NCI-H2107 treated with DMSO at 0.1 percent for 48 hours (cell line): Measurements from ENCODE around the gene MYH10.
"Not testable (repeated sequence)": the region's sequence is repeated elsewhere in the genome, so short reads cannot be mapped to it uniquely, and the experiment has no call there.

Experiments used
- DNase-seq: peaks from one replicate; lab custom pipeline; 2025; ENCODE audit not compliant: unreplicated experiment; lab: John Stamatoyannopoulos, UW

Gene MYH10

DNA sequence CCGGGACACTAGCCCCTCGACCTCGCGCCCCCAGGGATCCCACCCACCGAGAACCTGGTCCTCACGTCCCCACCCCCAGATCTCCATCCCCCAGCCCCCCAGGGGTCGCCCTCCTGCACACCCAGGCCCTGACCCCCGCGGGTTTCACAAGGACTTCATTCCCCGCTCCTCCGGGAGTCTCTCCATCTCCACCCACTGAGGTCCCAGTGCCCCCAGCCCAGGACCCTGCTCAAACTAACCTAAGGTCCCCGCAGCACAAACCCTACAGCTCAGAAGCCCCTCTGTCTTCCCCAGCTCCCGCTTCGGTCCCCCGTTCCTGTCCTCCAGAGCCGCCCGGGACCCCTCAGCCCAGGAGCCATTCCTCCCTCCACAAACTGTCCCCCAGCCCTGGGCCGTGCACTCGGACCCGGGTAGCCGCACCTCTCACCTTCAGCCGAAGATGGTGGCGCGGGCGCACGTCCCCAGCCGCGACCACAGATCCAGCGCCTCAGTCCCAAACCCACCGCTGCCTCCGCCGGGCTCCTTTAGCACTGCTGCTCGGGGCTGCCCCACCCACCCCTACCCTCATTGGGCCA is at the start of gene MYH10:
MYH10 (minus strand) TSS at position 499 of the 575 bp plus-strand sequence. CDS start 7,479 bp downstream, outside the sequence.
- DNase-seq, result no peak

DNA sequence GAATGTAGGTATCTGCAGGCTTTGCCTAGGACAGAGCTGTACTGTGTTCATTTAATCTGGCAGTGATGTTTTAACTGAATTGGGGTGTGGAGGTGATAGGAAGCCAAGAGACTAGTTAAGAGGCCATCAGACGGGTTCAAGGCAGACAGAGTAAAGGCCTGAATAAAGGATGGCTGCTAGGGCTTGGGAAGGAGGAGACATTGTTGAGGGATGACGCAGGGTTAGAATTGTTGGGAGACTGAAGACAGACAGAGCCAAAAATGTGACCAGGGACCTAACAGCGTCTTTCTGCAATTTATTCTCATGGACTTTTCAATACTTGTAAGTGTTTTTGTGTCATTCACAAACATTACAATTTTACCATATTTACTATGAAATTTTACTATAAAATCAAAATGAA is 48.6 kb upstream of the MYH10 start:
- DNase-seq, result no peak

DNA sequence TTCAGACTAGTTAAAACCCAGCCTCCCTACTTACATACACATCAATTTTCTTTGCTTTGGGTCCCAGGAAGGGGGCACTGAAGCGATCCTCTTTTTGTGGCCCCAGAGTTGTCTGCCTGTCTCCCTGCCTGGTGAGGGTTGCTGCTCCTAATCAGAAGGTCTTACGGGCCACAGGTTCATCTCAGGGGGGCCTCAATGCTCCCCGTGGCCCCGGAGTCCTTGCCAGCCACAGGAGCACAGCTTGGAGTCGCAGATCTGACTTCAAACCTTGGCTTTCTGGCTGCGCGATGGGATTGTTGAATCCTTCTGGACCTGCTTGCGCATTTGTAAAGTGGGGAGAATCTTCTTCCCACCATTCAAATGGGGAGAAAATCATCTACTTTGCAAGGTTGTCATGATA is 44.8 kb upstream of the MYH10 start:
- no peak for DNase-seq

DNA sequence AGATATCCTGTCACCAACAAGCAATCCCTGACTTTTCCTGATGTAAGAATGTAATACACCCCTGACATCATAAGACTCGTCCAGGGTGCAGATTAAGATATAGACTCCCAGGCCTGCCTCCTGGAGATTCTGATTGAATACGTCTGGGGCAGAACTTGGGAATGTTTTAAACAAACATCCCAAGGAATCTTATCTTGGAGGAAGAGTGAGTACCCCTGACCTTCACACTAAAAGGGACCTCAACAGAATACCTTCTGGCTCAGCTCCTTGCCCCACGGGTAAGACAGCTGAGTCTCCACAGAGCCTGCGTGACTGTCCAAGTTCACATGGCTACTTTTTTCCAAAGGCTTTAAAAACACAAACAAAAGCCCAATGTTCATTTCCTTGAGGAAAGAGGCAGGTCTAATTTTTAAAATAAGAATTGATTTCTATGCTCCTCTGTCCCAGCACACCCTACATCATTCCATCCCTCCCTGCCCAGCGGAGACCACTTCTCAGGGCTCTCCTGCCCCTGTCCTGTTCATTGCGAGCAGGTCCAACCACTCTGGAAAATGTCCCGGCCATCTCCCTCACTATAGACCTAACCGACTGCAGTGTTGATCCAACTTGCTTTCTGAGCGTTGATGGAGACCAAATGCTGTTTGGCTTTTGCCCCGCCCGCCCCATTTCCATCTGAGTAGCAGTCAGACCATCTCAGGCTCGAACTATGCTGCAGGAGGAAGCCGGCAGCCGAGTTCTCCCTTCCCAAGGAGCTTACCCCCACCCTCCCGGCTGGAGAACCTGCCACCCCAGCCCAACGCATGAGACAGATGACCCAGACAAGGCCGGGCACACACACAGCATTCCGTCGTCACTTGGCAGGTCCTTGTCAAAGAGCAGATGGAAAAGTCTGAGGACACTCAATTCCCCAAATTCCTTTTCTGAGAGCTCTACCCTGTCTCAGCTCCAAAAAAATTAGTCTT is 44.1 kb upstream of the MYH10 start:
- DNase-seq, result no peak

DNA sequence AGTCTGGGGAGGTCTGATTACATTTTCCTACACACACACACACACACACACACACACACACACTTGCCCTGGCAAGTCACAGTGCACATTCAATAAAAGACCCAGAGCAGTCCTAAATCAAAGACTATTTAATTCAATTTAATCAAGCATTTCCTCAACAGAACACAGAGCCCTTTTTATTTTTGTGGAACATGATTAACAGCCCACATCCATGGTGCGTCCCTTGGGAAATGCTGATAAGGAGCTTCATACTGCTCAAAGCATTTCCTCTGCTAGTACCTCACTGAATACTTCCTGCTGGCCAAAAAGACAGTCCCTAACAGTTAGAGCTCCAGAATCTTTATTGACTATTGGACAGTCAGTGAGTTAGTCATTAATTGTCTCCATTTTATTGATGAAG is 43.1 kb upstream of the MYH10 start:
- no peak for DNase-seq

DNA sequence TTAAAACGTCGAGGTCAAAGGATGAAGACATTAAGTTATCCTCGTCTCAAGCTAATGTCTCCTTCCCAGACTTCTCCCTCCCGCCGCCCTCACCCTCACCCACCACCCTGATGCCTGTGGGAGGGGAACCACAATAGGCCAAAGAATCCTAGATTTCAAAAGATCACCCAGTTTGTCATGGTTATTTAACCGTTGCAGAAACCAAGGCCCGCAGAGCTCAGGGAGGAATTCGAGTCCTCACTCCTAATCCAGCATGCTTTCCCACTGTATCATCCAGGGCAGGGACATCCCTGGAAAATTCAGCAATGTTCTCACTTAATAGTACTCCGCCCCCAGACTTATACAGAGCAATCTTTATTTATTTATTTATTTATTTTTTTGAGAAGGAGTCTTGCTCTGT is 41.8 kb upstream of the MYH10 start:
- no peak for DNase-seq

DNA sequence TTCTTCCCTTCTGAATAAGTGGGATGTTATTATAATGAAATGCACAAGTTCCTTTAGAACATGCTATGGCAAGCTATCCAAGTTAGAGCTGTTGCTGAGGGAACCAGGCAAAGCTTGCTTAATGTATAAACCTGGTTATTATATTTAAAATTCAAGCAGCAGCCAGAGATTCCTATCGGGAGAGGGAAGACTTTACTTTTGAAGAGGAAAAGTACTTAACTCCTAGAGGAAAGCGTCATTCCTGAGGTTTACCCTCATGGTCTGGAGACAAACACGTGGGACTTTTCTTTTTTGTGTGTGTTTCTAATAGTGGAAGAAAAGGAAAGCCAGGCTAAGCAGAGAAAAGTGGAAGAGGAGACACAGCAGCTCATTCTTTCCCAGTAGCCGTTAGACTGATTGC is 39.9 kb upstream of the MYH10 start:
- DNase-seq, result no peak

DNA sequence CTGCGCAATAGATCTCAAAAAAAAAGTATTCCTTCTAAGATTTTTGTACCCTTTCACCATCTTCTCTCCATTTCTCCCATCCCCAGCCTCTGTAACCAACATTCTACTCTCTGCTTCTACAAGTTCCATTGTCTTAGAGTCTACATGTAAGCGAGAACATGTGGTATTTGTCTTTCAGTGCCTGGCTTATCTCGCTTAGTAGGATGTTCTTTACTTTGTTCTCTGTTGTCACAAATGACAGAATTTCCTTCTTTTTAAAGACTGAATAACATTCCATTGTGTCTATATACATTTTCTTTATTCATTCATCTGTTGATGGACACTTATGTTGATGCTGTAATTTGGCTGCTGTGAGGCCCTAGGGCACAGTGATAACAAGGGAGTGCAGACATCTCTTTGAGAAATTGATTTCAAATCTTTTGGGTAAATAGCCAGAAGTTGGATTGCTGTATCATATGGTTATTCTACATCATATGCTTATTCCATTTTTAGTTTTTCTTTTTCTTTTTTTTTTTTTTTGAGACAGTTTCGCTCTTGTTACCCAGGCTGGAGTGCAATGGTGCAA is 37.7 kb upstream of the MYH10 start:
- DNase-seq, result no peak

DNA sequence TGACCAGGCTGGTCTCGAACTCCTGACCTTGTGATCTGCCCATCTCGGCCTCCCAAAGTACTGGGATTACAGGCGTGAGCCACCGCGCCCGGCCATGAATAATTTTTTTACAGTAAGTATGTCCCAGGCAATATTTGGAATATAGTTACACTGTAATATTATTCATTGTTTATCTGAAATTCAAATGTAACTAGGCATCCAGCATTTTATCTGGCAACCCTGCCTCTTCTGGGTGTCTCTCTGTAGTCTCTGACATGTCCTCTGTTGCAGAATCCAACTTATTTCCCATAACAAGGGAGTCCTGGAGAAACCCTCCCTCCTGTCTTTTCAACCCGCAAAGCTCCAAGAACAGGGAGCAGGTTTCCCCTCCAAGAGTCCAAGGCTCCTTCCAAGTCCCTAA is 36.9 kb upstream of the MYH10 start:
- no peak for DNase-seq

DNA sequence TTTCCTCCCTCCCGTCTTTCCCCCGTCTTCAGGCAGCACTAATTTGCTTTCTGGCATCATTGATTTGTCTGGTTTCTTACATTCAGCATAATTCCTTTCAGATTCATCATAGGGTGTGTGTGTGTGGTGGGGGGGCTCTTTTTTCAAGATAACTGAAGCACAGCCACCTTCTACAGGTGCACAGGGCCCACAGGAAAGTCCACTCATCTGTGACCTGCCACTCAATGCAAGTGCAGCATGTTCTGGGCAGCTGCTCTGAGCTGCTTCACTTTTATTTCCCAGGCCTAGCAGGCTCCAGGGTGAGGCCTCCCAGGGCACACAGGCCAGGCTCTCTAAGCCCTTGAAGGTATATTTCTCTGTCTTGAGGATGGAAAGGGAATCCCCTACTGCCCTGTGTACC is 35.2 kb upstream of the MYH10 start:
- no peak for DNase-seq

DNA sequence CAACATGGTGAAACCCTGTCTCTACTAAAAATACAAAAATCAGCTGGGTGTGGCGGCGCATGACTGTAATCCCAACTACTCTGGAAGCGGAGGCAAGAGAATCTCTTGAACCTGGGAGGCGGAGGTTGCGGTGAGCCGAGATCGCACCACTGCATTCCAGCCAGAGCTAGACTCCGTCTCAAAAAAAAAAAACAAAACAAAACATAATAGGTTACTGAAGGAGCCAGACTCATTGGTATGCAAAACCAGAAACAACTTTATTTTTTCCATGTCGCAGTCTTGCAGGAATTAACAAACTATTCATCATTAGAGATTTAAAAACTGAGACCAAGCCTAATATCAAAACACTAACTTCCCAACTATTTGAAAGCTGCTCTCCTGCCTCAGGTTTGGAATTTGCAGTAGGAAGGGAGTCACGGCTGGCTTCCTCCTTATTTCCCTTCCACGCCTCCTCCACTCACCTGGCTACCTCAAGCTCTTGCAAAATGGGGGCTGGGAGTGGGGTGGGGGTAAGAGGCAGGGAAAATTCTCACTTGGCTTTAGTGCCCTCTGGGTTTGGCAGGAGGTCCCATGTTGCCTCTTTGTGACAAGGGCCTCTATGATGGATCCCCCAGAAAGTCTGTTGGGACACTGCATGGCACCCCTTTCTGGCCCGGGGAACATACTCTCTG is 34.1 kb upstream of the MYH10 start:
- DNase-seq, result no peak

DNA sequence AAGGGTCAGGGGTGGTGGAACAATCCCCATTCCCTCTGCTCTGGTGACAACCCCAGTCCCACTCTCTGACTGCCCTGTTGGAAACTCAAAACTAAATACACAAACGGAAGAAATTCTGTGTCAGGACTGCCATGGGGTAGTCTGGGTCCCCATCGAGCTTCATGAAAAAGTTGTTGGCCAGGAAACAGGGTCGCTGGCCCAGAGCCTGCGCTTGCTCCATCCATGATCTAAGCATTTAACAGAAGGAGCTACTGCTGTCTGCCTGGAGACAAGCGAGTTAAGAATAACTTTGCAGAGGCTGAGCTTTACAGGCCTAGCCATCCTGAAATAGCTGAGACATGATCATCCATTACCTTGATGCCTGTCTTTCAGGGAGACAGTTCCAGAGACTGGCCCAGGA is 32.4 kb upstream of the MYH10 start:
- no peak for DNase-seq

DNA sequence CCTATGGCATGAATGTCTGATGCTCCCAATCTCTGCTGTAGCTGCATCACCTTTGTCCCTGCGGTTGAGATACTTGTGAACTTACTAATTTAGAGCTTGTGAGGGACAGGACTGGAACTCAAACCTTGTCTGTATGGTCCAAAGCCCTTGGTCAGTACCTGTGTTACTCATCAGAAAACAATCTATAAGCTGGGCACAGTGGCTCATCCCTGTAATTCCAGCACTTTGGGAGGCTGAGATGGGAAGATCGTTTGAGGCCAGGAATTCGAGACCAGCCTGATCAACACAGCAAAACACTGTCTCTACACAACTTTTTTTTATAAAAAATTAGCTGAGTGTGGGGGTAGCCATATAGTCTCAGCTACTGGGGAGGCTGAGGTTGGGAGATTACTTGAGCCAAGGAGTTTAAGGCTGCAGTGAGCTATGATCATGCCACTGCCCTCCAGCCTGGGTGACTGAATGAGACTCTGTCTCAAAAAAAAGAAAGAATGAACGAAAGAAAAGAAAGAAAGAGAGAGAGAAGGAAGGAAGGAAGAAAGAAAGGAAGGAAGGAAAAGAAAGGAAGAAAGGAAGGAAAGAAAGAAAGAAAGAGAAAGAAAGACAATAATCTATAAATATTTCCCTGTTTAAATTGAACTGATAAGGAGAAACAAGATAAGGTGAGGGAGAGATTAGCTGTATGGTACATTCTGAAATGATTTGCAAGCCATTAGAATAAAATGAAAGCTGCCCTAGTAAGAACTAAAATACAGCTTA is 31.7 kb upstream of the MYH10 start:
- DNase-seq, result no peak

DNA sequence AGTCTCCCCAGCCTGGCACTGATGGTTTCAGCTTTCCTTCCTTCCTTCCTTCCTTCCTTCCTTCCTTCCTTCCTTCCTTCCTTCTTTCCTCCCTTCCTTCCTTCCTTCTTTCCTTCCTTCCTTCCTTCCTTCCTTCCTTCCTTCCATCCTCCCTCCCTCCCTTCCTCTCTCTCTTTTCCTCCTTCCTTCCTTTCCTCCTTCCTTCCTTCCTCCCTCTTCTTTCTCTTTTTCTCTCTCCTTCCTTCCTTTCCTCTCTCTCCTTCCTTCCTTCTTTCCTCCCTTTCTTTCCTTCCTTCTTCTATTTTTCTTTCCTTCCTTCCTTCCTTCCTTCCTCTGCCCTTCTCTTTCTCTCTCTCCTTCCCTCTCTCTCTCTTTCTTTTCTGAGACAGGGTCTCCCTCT is 30.2 kb upstream of the MYH10 start:
- DNase-seq, result not testable (repeated sequence)

DNA sequence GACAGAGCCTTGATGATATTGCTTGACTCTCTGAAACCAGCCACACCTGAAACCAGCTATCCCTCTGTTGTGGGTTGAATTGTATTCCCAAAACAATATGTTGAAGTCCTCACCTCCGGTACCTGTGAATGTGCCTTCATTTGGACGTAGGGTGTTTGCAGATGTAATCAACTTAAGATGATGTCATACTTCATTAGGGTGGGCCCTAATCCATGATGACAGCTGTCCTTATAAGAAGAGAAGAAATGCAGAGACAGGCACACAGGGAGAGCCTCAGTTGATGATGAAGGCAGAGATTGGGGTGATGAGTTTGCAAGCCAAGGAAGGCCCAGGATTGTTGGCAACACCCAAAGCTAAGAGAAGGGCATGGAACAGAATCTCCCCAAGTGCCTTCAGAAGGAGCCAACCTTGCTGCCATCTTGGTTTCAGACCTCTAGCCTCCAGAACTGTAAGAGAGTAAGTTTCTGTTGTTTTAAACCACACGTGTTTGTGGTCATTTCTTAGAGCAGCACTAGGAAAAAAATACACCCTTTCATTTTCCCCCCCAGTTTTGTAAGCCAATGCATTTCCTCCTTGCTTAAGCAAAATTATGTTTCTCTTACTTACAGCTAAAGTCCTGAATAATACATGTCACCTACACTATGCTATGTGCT is 29.4 kb upstream of the MYH10 start:
- DNase-seq, result no peak

DNA sequence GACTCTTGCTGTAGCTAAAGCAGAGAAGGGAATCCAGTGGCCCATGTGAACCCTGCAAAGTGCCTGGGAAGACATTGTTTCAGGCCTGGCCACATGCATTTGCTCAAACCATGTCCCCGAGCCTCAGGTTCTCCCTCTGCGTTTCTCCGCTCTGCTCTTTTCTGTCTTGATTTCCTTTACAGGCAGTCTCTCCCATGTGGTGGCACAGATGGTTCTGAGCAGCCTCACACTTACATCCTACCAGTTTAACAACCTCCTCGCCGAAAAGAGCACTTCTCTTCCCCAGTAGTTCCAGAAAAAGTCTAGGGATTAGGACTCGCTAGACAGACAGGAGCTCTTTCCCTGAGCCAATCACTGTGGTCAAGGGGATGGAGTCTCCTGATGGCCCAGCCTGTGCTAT is 28.3 kb upstream of the MYH10 start:
- no peak for DNase-seq

DNA sequence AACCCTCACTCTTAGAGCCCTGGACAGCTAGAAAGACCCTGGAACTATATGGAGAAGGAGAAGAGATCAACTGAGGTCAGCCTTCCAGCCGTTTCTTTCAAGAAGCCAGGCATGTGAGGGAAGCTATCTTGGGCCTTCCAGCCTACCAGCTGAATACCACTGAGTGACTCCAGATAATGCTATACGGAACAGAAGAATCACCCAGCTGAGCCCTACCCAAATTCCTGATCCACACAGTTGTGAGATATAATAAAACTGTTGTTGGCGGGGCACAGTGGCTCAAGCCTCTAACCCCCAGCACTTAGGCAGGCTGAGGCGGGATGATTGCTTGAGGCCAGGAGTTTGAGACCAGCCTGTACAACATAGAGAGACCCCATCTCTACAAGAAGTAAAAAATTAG is 26.2 kb upstream of the MYH10 start:
- no peak for DNase-seq

DNA sequence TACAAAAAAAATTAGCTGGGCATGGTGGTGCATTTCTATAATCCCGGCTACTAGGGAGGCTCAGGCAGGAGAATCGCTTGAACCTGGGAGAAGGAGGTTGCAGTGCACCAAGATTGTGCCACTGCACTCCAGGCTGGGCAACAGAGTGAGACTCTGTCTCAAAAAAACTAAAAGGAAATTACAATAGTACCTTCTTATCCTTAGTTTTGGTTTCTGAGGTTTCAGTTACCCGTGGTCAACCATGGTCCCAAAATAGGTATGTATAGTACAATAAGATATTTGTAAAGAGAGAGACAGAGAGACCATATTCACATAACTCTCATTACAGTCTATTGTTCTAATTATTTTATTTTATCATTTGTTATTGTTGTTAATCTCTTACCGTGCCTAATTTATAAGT is 24.3 kb upstream of the MYH10 start:
- DNase-seq, result no peak

DNA sequence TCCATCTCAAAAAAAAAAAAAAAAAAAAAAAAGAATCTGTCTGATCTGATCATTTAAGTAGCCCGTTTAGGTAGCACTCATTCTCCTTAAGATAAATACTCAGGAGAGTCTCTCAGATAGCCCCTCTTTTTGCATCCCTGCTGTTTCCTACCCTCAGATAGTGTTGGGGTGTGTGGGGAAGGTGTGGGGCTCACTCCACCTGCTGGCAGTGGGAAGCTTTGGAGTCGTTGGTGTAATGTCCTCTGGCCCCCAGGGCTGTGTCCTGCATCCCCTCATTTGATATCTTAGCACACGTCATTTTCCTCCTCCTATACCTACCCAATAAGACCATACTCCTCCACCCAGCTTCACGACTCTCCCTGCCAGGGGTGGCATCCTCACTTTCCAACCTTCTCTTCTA is 20.5 kb upstream of the MYH10 start:
- DNase-seq, result no peak

DNA sequence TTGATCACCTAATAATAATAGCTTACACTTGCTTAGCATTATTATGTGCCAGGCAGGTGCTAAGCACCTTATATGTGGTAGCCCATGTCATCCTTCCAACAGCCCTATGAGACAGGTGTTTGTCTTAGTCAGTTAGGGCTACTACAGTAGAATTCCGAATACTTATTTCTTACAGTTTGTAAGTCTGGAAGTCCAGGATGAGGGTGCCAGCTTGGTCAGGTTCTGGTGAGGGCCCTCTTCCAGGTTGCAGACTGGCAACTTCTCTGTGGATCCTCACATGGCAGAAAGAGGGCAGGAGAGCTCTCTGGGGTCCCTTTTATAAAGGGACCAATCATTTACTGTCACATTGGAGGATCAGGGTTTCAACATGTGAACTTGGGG is 19.6 kb upstream of the MYH10 start:
- no peak for DNase-seq
